Esophagus (tissue), 2 donors: ENCODE results near the gene OLFM1. TPM values are rescaled to one million over a fixed set of nuclear protein-coding genes. Genes with fewer than 3 reads are reported as not detected.

ENCODE experiments used
- H3K27ac ChIP-seq, 2 donors: one replicate each; pipeline ENCODE4 v1.5.1; 2013; ENCODE audit warnings: low read depth in 2 of 2, mild to moderate bottlenecking in 2 of 2, inconsistent platforms in 1 of 2, low read length in 1 of 2, moderate library complexity in 1 of 2
- H3K27me3 ChIP-seq, 2 donors: one replicate each; pipeline ENCODE4 v1.6.1; 2013; ENCODE audit warnings: low read length in 2 of 2, control low read depth in 1 of 2, mild to moderate bottlenecking in 1 of 2; ENCODE audit not compliant: insufficient read depth in 2 of 2, control insufficient read depth in 1 of 2
- H3K36me3 ChIP-seq, 2 donors: one replicate each; pipeline ENCODE4 v1.6.1; 2013; ENCODE audit warnings: low read length in 1 of 2; ENCODE audit not compliant: control insufficient read depth in 2 of 2, insufficient read depth in 2 of 2
- H3K4me1 ChIP-seq, 2 donors: one replicate each; pipeline ENCODE4 v1.6.1; 2013; ENCODE audit warnings: low read length in 1 of 2; ENCODE audit not compliant: control insufficient read depth in 2 of 2, insufficient read depth in 2 of 2
- H3K4me3 ChIP-seq, 2 donors: one replicate each; pipeline ENCODE4 v1.5.1; 2013; ENCODE audit warnings: low read length in 2 of 2, mild to moderate bottlenecking in 2 of 2, low read depth in 1 of 2, moderate library complexity in 1 of 2
- H3K9me3 ChIP-seq, 2 donors: one replicate each; pipeline ENCODE4 v1.6.1; 2013; ENCODE audit warnings: mild to moderate bottlenecking in 2 of 2, low read depth in 1 of 2, low read length in 1 of 2, moderate library complexity in 1 of 2; ENCODE audit not compliant: control insufficient read depth in 2 of 2, insufficient read depth in 1 of 2
- WGBS, 2 donors: extraction: QIAGEN DNeasy Blood & Tissue Kit; methylation state at CpG; one replicate each; pipeline ENCODE4 v1.1.7; 2013; 5-methylcytosine and 5-hydroxymethylcytosine counted together
- polyA plus RNA-seq, 2 donors: library from polyadenylated mRNA; stranded (reverse); fragments of 200-250 nt; gene quantifications; one replicate each; pipeline ENCODE4 v1.2.3, GENCODE V29; 2013
- donor health status: healthy with polysubstance abuse.
- donor health status: Bipolar disorder and iron deficiency.

OLFM1 gene
- polyA plus RNA-seq, 2 donors, result 2.3 to 4.8 TPM

- H3K9me3 ChIP-seq, result peaks cover 0 to 3% of the 10 kb centered on the region in 2 donors
- peaks cover 0 to 4% of the 10 kb centered on the region in 2 donors for H3K27me3 ChIP-seq
- no peaks in the 10 kb centered on the region for H3K4me1 ChIP-seq
- H3K27ac ChIP-seq, result no peak overlapping the region
- no peak overlapping the region for H3K4me3 ChIP-seq
- WGBS, 2 donors, result 69 to 72% methylated on average over 18 of the region's 18 CpGs
- H3K36me3 ChIP-seq, result no peaks in the 10 kb centered on the region
Measured at GRCh38 chr9:135165003-135165711, 77.7 kb downstream of the OLFM1 start.

DNA sequence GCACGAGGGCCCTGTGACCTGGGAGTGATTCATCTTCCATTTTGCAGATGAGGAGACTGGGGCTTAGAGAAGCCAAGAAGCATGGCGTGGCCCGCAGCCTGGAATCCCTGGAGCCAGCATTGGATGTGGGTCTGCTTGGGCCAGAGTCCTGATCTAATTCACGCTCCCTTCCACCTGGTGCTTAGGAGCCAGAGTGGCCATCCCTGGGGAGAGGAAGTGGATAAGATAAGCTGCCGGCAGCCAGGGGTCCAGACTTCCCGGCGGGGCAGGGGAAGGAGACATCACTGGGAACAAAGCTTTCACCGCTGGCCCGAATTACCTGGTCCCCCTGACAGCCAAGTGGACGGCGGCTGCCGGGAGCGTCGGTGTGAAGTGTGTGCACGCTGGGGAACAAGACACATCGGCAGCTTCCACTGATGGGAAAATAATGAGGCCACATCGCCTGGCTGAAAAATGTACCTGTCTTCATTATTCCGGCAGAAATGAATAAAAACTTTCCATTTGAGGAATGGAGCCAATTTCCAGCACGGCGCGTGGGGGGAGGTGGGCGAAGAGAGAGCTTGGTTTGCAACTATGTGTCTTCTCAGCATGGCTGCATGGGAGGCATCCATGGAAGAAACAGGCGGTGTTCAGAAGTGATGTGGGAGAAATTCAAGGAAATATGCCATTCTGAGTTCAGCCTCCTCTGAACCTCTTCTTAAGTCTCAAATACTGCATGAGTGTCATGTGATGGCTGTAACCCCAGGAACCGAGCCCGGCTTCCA, 78.5 kb downstream of the OLFM1 start:
- no peak overlapping the region for H3K27ac ChIP-seq
- H3K9me3 ChIP-seq, result peaks cover 0 to 3% of the 10 kb centered on the region in 2 donors
- peaks cover 0 to 4% of the 10 kb centered on the region in 2 donors for H3K27me3 ChIP-seq
- no peaks in the 10 kb centered on the region for H3K4me1 ChIP-seq
- H3K4me3 ChIP-seq, result no peak overlapping the region
- WGBS, 2 donors, result 63 to 68% methylated on average over 25 of the region's 25 CpGs
- H3K36me3 ChIP-seq, result no peaks in the 10 kb centered on the region

- H3K27ac ChIP-seq, result no peak overlapping the region
- no peaks in the 10 kb centered on the region for H3K36me3 ChIP-seq
- H3K4me3 ChIP-seq, result no peak overlapping the region
- peaks cover 0 to 3% of the 10 kb centered on the region in 2 donors for H3K9me3 ChIP-seq
- H3K4me1 ChIP-seq, result no peaks in the 10 kb centered on the region
- 76 to 83% methylated on average over 14 of the region's 14 CpGs for WGBS, 2 donors
- peaks cover 0 to 4% of the 10 kb centered on the region in 2 donors for H3K27me3 ChIP-seq
Measured at GRCh38 chr9:135166565-135166964, 79.1 kb downstream of the OLFM1 start.

DNA sequence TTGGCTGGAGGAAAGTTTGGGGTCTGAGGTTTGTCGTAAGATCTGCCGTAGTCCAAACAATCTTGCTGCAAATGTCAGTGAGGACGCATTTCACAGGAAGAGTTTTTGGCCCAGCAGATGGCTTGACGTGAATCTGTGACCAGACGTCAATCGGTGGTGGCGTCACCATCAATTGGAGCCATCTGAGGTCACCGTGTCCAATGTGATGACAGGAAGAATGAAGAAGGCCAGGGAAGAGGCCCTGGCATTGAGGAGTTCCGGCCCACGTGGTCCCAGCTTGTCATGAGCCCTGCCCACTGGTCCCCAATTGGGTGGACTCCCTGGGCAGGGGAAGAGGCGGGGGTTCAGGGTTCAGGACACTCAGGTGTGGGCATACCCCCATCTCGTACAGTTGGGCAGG, 79.9 kb downstream of the OLFM1 start:
- H3K9me3 ChIP-seq, result peaks cover 0 to 3% of the 10 kb centered on the region in 2 donors
- WGBS, 2 donors, result 75 to 80% methylated on average over 12 of the region's 12 CpGs
- no peaks in the 10 kb centered on the region for H3K4me1 ChIP-seq
- no peaks in the 10 kb centered on the region for H3K36me3 ChIP-seq
- no peak overlapping the region for H3K27ac ChIP-seq
- no peak overlapping the region for H3K4me3 ChIP-seq
- H3K27me3 ChIP-seq, result peaks cover 0 to 4% of the 10 kb centered on the region in 2 donors

DNA sequence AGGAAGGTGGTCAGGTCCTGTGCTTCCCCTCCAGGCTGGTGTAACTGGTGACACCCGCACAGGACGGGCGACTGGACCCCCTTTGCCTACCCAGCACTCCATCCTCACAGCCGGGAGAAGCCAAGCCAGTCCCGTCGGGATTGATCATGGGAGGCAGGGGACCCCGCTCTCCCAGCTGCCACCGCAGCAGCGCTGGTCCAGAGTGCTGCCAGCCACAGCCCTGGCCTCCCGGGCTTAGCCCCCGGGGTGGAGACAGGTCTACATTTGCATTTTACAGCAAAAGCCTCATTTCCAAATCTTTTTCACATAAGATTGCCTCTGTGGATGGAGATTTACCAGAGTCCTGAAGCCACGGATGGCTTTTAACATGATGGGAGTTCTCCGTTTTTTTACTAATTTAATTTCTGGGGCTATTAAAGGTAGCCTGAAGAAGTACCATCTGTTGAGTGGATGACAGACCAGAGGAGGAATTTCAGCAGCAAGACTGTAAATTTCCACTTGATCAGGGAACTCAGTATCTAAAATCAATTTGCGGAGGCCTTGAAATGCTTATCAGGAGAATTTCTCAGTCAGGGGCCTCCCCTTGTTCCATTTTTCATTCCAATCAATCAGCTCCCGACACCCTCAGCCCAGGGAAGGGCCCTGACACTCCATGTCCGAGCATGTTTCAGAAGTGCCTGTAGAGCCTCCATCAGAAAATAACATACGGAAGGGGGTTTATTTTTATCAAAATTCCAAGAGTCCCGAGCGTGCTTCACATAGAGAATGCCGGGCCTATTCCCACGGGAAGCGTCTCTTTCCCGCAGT, 80.6 kb downstream of the OLFM1 start:
- no peak overlapping the region for H3K27ac ChIP-seq
- no peak overlapping the region for H3K4me3 ChIP-seq
- H3K4me1 ChIP-seq, result no peaks in the 10 kb centered on the region
- peaks cover 0 to 4% of the 10 kb centered on the region in 2 donors for H3K27me3 ChIP-seq
- H3K36me3 ChIP-seq, result no peaks in the 10 kb centered on the region
- peaks cover 0 to 3% of the 10 kb centered on the region in 2 donors for H3K9me3 ChIP-seq
- WGBS, 2 donors, result 72 to 79% methylated on average over 23 of the region's 23 CpGs

GRCh38 chr9:135169709-135170226, 82.3 kb downstream of the OLFM1 start:
- 81 to 87% methylated on average over 10 of the region's 10 CpGs for WGBS, 2 donors
- no peaks in the 10 kb centered on the region for H3K36me3 ChIP-seq
- no peak overlapping the region for H3K4me3 ChIP-seq
- no peak overlapping the region for H3K27ac ChIP-seq
- H3K9me3 ChIP-seq, result peaks cover 0 to 3% of the 10 kb centered on the region in 2 donors
- H3K4me1 ChIP-seq, result no peaks in the 10 kb centered on the region
- peaks cover 0 to 4% of the 10 kb centered on the region in 2 donors for H3K27me3 ChIP-seq

DNA sequence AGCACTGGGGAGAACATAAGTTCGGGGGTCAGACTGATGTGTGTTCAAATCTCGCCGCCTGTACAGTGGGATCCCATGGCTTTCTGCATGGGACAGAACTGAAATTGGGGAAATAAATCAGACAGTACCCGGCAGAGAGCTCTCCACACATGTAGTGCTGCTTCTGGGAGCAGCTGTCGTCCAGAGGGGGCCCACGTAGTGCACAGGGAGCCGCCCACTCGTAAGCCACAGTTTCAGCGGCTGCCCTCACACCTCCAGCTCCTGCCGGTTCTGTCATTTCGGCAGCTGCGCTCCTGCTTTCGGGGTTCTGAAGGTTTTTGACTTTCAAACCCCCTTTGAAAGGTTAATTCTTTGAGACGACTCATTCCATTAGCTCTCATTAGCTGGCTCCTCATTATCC, 83.1 kb downstream of the OLFM1 start:
- no peaks in the 10 kb centered on the region for H3K36me3 ChIP-seq
- peaks cover 0 to 3% of the 10 kb centered on the region in 2 donors for H3K9me3 ChIP-seq
- H3K27ac ChIP-seq, result no peak overlapping the region
- H3K4me3 ChIP-seq, result no peak overlapping the region
- H3K27me3 ChIP-seq, result no peaks in the 10 kb centered on the region
- H3K4me1 ChIP-seq, result no peaks in the 10 kb centered on the region
- WGBS, 2 donors, result 66 to 69% methylated on average over 14 of the region's 14 CpGs
